Astrocyte (in vitro differentiated cells and primary cell): ENCODE measurements around the gene POLR1G. TPM values are rescaled to one million over a fixed set of nuclear protein-coding genes. Genes with fewer than 3 reads are reported as not detected.

Experiments
- DNase-seq: peaks from one replicate; pipeline ENCODE4 v3.0.0-alpha.2; 2010; ENCODE audit warnings: low read depth
- FAIRE-seq: peaks from 2 replicates; lab custom pipeline; 2011; peaks lifted over from hg19 to GRCh38; lab: Jason Lieb, UNC
- H2AFZ ChIP-seq: 2 replicates; pipeline ENCODE4 v1.6.0; 2012; ENCODE audit warnings: low read depth, low read length, inconsistent platforms
- H3K27ac ChIP-seq: 2 replicates; pipeline ENCODE4 v1.5.1; 2011; ENCODE audit warnings: low read depth, low read length, inconsistent platforms
- H3K27me3 ChIP-seq: 2 replicates; pipeline ENCODE4 v1.6.0; 2011; ENCODE audit warnings: low read length, inconsistent platforms; ENCODE audit not compliant: insufficient read depth
- H3K36me3 ChIP-seq: 2 replicates; pipeline ENCODE4 v1.5.1; 2011; ENCODE audit warnings: low read length, inconsistent platforms; ENCODE audit not compliant: insufficient read depth
- H3K4me1 ChIP-seq: 2 replicates; pipeline ENCODE4 v1.5.1; 2011; ENCODE audit warnings: low read length, inconsistent platforms; ENCODE audit not compliant: insufficient read depth
- H3K4me2 ChIP-seq: 2 replicates; pipeline ENCODE4 v1.6.0; 2012; ENCODE audit warnings: low read length, inconsistent platforms
- H3K4me3 ChIP-seq: 2 replicates; pipeline ENCODE4 v1.5.1; 2011; ENCODE audit warnings: low read depth, mild to moderate bottlenecking, low read length, inconsistent platforms; ENCODE audit not compliant: insufficient read depth
- H3K79me2 ChIP-seq: 2 replicates; pipeline ENCODE4 v1.6.0; 2012; ENCODE audit warnings: mild to moderate bottlenecking, low read length, inconsistent platforms; ENCODE audit not compliant: insufficient read depth
- H3K9ac ChIP-seq: 2 replicates; pipeline ENCODE4 v1.6.0; 2012; ENCODE audit warnings: mild to moderate bottlenecking, low read length, inconsistent platforms
- H3K9me3 ChIP-seq: 2 replicates; pipeline ENCODE4 v1.5.1; 2012; ENCODE audit warnings: low read depth, mild to moderate bottlenecking, low read length, inconsistent platforms; ENCODE audit not compliant: insufficient read depth
- H4K20me1 ChIP-seq: 2 replicates; pipeline ENCODE4 v1.6.0; 2012; ENCODE audit warnings: low read length, inconsistent platforms; ENCODE audit not compliant: insufficient read depth
- H3K27ac Mint-ChIP-seq: one replicate; pipeline ENCODE4 v1.8.0; 2021; ENCODE audit warnings: mild to moderate bottlenecking, mixed read lengths; ENCODE audit not compliant: unreplicated experiment
- H3K27me3 Mint-ChIP-seq: one replicate; pipeline ENCODE4 v1.8.0; 2021; ENCODE audit warnings: low read depth, mixed read lengths; ENCODE audit not compliant: unreplicated experiment
- H3K36me3 Mint-ChIP-seq: one replicate; pipeline ENCODE4 v1.8.0; 2021; ENCODE audit warnings: low read depth, mixed read lengths; ENCODE audit not compliant: unreplicated experiment
- H3K4me1 Mint-ChIP-seq: one replicate; pipeline ENCODE4 v1.8.0; 2021; ENCODE audit warnings: low read depth, mixed read lengths; ENCODE audit not compliant: unreplicated experiment
- H3K4me3 Mint-ChIP-seq: one replicate; pipeline ENCODE4 v1.8.0; 2021; ENCODE audit warnings: mild to moderate bottlenecking, moderate library complexity, mixed read lengths; ENCODE audit not compliant: unreplicated experiment
- H3K9me3 Mint-ChIP-seq: one replicate; pipeline ENCODE4 v1.8.0; 2021; ENCODE audit warnings: mild to moderate bottlenecking, mixed read lengths; ENCODE audit not compliant: unreplicated experiment
- CTCF ChIP-seq: IDR thresholded peaks from 2 replicates; pipeline ENCODE4 v1.5.1; 2011; ENCODE audit warnings: low read depth, mild to moderate bottlenecking, inconsistent platforms, low read length, moderate library complexity; ENCODE audit not compliant: insufficient read depth
- EZH2 ChIP-seq: IDR thresholded peaks from 2 replicates; pipeline ENCODE4 v1.6.1; 2012; ENCODE audit warnings: mild to moderate bottlenecking, low read length, inconsistent platforms; ENCODE audit not compliant: insufficient read depth
- total RNA-seq: library from RNA; stranded (reverse); gene quantifications from 2 replicates; pipeline ENCODE4 v1.2.1, GENCODE V29; 2021

POLR1G gene
- total RNA-seq, 1 donor from 2014 or later, result 12.8 TPM

DNA sequence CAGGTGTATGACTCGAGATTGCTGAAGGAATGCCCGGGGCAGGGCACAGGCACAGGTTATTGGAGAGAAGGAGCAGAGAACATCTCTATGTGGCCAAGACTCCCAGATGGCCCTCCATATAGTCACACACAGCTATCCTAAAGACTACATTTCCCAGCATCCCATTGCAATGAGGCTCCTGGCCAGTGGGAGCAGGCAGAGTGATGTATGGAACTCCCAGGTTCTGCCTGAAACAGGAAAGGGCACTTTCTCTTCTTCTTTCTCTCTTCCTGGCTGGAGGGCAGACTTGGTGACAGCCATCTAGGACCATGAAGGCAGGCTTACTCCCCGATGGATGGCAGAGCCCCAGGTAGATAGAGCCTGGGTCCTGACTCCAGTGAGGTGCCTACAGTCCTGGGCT, 15.1 kb upstream of the POLR1G start:
- peaks cover 3% of the 10 kb centered on the region for H3K27me3 Mint-ChIP-seq
- H3K79me2 ChIP-seq, result no peaks in the 10 kb centered on the region
- no peaks in the 10 kb centered on the region for H3K9me3 Mint-ChIP-seq
- peaks cover 9% of the 10 kb centered on the region for H4K20me1 ChIP-seq
- peaks cover 5% of the 10 kb centered on the region for H3K36me3 ChIP-seq
- peaks cover 1% of the 10 kb centered on the region for H3K4me1 Mint-ChIP-seq
- H3K9ac ChIP-seq, result no peak overlapping the region
- H3K27ac Mint-ChIP-seq, result no peak overlapping the region
- no peaks in the 10 kb centered on the region for H3K4me1 ChIP-seq
- no peak overlapping the region for H3K27ac ChIP-seq
- H3K4me3 Mint-ChIP-seq, result no peak overlapping the region
- no peak overlapping the region for H3K4me3 ChIP-seq
- no peaks in the 10 kb centered on the region for H3K9me3 ChIP-seq
- no peaks in the 10 kb centered on the region for H3K27me3 ChIP-seq
- DNase-seq, result no peak
- H3K4me2 ChIP-seq, result no peak overlapping the region
- TF ChIP-seq EZH2, result no peak
- FAIRE-seq, result no peak
- H2AFZ ChIP-seq, result no peak overlapping the region
- H3K36me3 Mint-ChIP-seq, result peaks cover 20% of the 10 kb centered on the region

- H3K9ac ChIP-seq, result no peak overlapping the region
- DNase-seq (no peak), FAIRE-seq (no peak)
- H3K4me1 ChIP-seq, result no peaks in the 10 kb centered on the region
- Mint-ChIP-seq H3K4me3 (no peak overlapping the region), H3K9me3 (no peaks in the 10 kb centered on the region), H3K36me3 (peaks cover 23% of the 10 kb centered on the region), H3K27ac (no peak overlapping the region), H3K4me1 (peaks cover 1% of the 10 kb centered on the region), H3K27me3 (peaks cover 5% of the 10 kb centered on the region)
- H3K79me2 ChIP-seq, result no peaks in the 10 kb centered on the region
- H2AFZ ChIP-seq, result no peak overlapping the region
- peaks cover 13% of the 10 kb centered on the region for H4K20me1 ChIP-seq
- no peak overlapping the region for H3K27ac ChIP-seq
- H3K36me3 ChIP-seq, result peaks cover 5% of the 10 kb centered on the region
- TF ChIP-seq EZH2 (no peak), CTCF (no peak)
- no peak overlapping the region for H3K4me2 ChIP-seq
- no peaks in the 10 kb centered on the region for H3K27me3 ChIP-seq
- no peak overlapping the region for H3K4me3 ChIP-seq
- no peaks in the 10 kb centered on the region for H3K9me3 ChIP-seq
These were observed 14.4 kb upstream of the POLR1G start for GRCh38 chr19:45391871-45392665.

DNA sequence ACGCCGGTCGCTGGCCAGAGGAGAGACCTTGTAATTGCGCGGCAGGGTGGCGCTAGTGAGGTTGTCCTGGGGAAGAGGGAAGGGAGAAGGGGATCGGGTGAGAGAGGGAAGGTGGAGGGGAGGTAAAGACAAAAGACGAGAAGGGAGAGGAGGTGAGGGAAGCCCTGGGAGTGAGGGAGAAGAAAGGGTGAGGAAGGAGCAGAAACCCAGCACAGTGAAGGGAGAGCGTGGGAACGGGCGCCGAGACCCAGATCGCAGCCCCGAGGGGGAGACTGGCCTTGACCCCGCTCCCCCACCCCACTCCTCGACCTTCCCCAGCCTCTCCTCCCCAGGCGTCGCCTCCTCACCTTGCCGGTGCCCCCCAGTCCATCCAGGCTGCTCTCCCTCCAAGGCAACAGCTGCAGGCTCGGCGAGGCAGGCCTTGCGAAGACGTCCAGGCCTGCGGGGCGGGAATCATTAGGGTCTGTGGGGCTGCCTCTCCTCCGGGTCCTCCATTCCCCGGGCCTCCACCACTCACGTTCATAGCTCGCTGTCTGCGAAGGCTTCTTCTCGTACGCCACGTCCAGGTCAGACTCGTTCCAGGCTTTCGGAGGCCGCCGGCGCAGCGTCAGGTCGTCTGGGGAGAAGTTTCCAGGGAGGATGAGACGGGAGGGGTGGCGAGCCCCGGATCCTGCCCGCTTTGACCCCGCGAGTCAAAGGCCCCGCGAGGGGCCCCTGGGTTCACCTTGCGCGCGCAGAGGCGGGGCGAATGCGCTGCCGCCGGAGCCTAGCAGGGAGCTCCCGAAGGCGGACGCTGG, 10.4 kb upstream of the POLR1G start:
- peaks cover 5% of the 10 kb centered on the region for H3K36me3 ChIP-seq
- H3K36me3 Mint-ChIP-seq, result peaks cover 20% of the 10 kb centered on the region
- no peak for DNase-seq
- H3K4me3 ChIP-seq, result no peak overlapping the region
- H2AFZ ChIP-seq, result no peak overlapping the region
- H3K4me1 ChIP-seq, result peaks cover 3% of the 10 kb centered on the region
- H3K9ac ChIP-seq, result no peak overlapping the region
- peaks cover 3% of the 10 kb centered on the region for H3K27me3 Mint-ChIP-seq
- TF ChIP-seq EZH2, result no peak
- TF ChIP-seq CTCF, result no peak
- no peaks in the 10 kb centered on the region for H3K9me3 ChIP-seq
- H3K27me3 ChIP-seq, result no peaks in the 10 kb centered on the region
- no peak overlapping the region for H3K4me2 ChIP-seq
- peaks cover 5% of the 10 kb centered on the region for H3K4me1 Mint-ChIP-seq
- FAIRE-seq, result no peak
- peaks cover 22% of the 10 kb centered on the region for H4K20me1 ChIP-seq
- no peak overlapping the region for H3K27ac ChIP-seq
- peaks cover 8% of the 10 kb centered on the region for H3K79me2 ChIP-seq
- H3K27ac Mint-ChIP-seq, result no peak overlapping the region
- no peak overlapping the region for H3K4me3 Mint-ChIP-seq
- no peaks in the 10 kb centered on the region for H3K9me3 Mint-ChIP-seq
